ENCODE data around the gene MYL12A. TPM values are rescaled to one million over a fixed set of nuclear protein-coding genes. Genes with fewer than 3 reads are reported as not detected.

Gene MYL12A
- total and polyA plus RNA-seq, 2 experiments from 2014 or later = 206 to 502 TPM

Other genes starting within 250 kb of the MYL12A start
- gene LPIN2, start 234.7 kb upstream of the MYL12A start, total RNA-seq (2014; rRNA removed; shearing (Covaris generic)) = 10.5 and 10.8 TPM in 2 replicates
- 9.0 and 10.1 TPM in 2 replicates for gene LPIN2, start 234.7 kb upstream of the MYL12A start, polyA plus RNA-seq (2016; fragmentation: Nextera tagmentation; extraction: Ambion mirVana)
- gene MYOM1, start 27.8 kb upstream of the MYL12A start, total RNA-seq (2014; rRNA removed; shearing (Covaris generic)) = 0.08 and 0.38 TPM in 2 replicates
- 0.21 and 0.27 TPM in 2 replicates for gene MYOM1, start 27.8 kb upstream of the MYL12A start, polyA plus RNA-seq (2016; fragmentation: Nextera tagmentation; extraction: Ambion mirVana)
- 152 and 165 TPM in 2 replicates for gene MYL12B, start 14.3 kb downstream of the MYL12A start, total RNA-seq (2014; rRNA removed; shearing (Covaris generic))
- 282 and 330 TPM in 2 replicates for gene MYL12B, start 14.3 kb downstream of the MYL12A start, polyA plus RNA-seq (2016; fragmentation: Nextera tagmentation; extraction: Ambion mirVana)
- gene TGIF1, start 202.4 kb downstream of the MYL12A start, total RNA-seq (2014; rRNA removed; shearing (Covaris generic)) = 286 and 294 TPM in 2 replicates
- gene TGIF1, start 202.4 kb downstream of the MYL12A start, polyA plus RNA-seq (2016; fragmentation: Nextera tagmentation; extraction: Ambion mirVana) = 288 and 316 TPM in 2 replicates